Fibroblast of peridontal ligament (primary cell): ENCODE data around the gene ACOXL.
"Not testable (repeated sequence)": the region's sequence is repeated elsewhere in the genome, so short reads cannot be mapped to it uniquely, and the experiment has no call there.

ENCODE experiments used
- DNase-seq: peaks from one replicate; pipeline ENCODE4 v3.0.0-alpha.2; 2010; ENCODE audit errors: extremely low read depth

The ACOXL gene

DNA sequence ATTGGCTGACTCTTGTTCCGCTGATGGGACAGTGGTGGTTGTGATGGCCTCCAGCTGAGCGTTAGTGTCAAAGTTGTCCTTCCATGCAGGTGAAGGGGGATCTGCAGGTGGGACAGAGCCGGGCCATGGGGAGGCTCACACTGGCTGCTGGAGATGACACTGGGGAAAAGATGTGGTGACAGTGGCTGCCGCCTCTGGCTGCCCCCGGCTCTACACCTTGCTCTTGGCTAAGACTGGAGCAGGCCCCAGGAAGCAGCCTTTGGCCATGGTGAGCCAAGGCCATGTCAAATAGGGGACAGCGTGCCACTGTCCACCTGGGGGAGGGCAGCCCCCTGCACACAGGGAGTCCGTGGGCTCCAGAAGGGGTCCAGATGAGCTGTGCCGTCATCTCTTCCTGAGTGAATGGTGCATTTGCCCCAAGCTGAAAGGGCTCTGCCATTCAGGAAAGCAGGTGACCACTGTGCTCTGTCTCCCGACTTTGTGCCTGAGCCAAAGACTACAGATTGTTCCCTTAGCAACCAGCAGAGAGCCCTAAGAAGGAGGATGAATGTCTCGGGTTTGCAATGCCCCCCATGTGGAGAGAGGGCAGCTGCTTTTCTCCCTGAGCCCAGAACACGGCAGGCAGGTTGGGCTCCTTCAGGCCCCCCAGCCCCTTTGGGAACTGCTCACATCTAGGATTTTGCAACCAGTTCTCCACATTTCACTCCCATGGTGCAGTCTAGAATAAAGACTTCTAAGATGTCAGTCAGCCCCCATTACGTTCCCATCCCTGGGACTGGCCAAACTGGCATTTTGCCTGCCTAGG lies 309.2 kb downstream of the ACOXL start:
- DNase-seq, result no peak

DNA sequence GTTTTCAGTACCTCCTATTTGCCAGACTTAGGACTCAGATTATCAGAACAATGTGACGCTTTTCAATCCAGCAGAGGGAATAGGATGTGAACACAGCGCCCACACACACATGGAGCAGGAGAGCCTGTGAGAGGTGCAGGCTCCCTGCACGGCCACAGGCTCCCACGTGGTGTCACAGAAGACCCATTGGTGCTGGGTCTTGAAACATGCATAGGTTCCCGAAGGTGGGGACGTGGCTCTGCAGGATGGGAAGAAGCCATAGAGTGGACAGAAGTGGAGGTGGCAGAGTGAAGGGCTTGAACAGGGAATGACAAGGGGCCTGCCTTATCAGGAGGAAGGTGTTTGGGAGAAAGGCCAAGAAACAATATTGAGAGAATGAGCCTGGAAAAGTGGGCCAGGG lies 309.9 kb downstream of the ACOXL start:
- DNase-seq, result no peak

DNA sequence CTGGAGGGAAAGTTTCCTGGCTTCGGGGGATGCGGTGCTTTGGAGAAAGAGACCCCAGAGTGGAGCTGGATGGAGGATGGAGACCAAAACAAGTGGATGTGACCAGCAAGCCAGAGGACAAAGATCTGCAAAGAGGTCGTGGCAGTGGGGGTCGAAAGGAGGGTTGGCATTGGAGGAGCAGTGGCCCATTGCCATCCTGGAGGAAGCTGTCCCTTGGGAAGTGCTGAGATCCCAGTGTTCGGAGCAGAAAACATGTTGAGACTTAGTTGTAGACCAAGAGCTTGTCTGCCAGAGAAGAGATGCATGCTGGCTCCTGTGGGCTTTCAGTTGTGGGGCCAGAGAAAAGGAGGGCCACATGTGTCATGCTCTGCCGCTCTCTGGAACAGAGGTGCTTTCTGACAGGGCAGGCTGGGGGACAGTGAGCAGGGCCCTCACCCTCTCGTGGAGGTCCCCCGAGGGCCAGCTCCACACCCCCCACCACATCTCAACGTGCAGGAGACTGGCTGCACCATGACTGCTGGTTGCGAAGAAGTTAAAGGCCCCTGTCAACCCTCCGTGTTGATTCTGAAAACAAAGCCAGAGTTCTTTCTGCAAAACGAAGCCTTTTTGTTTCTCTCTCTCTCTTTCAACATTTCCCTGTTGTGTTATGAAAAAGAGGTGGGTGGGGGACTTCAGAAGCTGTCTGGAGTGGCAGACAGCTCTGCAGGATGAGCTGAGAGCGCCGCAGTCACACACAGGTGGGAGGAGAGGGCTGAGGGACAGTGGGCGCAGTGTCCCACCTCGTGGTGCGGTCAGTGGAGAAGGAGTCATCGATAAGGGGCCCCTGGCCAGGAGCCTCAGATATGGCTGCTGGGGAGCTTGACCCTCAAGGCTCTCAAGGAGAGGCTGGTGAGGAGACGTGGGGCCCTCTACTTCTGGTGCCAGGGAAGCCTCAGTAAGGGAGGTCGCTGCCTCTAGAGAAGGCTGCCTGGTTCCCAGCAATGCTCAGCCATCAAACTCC lies 310.7 kb downstream of the ACOXL start:
- no peak for DNase-seq

DNA sequence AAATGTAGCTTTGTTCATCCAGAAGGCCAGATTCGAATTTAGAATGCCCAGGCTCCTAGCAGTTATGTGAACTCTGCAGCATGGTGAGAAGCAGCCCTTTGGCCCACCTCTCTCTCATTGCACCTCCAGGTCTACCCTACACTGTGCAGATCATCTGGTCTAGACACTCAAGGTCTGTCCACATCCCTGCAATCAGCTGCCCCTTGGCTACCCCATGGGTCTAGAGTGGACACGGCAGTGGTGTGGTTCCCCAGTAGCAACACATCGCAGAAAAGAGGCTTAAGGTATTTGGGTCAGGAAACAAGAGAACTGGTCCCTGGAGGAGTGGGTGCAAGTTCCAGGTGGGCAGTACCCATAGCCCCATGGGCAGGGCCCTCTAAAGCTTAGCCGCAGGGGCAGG lies 311.7 kb downstream of the ACOXL start:
- DNase-seq, result no peak

DNA sequence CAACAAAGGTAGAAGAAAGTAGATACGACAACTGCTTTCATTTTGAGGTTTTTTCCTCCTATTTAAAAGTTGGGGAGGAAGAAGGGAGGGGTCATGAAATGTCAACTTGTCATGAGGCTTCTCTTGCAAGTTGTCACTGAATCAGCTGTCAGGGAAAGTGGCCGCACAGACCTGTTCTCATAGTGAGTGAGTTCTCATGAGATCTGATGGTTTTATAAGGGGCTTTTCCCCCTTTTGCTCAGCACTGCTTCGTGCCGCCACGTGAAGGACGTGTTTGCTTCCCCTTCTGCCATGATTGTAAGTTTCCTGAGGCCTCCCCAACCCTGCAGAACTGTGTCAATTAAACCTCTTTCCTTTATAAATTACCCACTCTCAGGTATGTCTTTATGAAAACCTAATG lies 312.9 kb downstream of the ACOXL start:
- DNase-seq, result not testable (repeated sequence)

DNA sequence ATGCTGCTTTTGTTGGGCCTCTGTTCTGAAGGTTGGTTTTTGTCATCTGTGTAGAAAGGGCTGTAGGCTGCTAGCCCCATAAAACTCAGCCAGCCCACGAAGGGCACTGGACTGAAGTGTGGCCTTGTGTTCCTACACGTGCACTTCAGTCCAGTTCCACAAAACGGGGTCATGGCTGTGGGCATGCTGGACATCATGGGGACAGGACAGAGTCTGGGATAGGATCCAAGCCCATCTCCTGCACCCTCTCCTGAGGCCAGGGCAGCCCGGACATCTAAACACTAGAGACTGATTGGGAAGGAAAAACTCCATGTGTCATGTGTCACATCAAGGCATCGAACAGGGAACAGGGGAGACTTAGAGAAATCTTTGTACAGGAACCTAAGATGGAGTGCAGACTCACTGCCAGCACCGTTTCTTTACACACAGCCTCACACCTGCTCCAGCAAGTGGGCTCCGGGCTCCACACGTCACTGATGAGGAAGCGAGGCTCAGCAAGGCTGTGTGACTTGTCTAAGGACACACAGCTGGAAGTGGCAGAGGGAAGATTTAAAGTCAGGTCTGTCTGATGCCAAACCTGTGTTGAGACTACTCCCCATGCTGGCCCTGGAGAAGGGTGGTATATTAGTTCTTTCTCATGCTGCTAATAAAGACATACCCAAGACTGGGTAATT lies 313.5 kb downstream of the ACOXL start:
- DNase-seq, result no peak

DNA sequence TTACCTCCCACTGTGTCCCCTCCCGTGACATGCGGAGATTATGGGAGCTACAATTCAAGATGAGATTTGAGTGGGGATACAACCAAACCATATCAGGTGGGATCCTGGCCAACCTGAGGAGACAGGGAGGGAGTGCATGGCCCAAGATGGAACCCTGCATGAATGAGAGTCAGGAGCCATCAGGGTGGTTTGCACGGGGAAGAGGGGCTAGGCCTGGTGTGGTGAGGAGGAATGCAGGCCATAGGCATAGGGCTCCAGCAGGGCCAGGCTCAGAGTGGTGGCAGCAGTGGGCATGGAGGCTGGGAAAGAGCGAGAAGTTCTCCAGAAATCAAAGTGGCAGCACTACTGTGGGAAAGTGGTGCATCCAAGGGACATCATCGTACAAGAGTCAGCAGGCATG lies 314.3 kb downstream of the ACOXL start:
- no peak for DNase-seq

DNA sequence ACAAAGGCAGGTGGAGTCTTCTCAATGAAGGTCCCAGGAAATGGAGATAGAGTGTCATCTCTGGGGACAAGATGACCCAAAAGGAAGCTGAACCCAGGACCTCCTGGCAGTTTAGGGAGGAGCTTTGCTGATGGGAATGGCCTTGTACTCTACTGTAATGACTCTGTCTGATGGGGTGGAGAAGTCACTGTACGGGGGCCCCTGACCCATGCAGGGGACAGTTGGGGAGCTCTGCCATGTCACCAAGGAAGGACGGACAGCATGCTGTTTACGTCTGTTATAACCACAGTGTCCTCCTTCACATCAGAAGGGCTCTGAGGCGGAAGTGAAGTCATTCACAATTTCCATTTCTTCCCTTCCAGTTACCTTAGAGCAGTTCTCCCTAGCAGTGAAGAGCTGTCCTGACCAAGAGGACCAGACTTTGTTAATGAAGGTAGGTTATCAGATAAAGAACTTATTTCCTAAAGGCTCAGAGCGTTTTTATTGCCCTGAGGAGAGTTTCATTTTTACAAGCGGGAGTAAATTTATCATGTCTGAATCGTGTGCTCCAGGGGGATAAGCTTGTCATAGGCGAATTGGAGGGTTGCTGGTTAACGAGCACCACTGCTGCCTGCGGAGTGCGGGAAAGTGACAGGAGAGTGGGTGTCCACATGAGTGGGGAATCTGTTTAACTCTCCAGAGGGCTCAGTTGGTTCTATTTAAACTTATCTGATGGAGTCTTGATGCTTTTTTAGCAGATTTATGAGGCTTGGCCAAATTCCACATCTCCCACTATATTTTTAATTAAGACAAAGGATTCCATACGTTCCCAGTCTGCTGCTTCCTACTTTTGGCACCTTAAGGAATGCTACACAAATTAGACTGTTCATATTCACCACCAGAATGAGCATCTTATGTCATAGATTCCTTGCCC lies 316.7 kb downstream of the ACOXL start:
- DNase-seq, result no peak

DNA sequence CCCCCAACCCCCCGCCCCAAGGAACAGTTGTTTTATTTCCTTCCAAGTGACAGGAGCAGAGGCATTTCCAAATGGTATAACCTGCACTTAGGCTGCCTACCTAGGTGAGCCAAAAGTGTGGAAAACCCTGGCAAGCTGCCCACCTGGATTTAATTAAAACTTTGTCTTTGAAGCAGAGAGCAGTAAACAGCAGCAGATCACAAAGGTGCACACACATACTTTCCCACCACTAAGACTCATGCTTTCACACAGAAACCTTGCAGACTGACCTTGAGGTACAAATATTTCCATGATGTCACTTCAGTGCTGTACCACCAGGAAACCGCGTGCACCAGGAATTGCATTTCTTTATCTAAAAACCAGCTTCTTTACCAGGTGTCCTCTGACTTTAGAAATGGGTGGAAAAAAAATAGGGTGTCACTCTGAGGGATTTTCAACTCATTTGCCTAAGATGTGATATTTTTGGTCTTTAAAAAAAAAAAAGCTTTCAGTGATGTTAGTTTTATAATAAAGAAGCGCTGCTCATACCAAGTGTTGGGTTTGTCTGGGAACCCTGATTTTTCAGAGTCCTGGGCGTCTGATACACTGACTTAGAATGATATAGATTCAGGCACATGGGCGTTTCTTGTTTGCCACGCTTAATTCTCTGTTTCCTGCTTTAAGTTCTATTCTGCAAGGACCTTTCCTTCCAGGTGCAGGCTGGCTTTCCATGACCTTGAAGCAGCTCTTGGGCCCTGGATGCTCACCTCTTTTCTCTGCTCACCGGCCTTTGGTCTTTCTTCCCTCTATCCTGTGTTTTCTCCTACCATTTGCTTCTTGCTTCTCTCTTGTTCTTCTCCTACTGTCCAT lies 317.6 kb downstream of the ACOXL start:
- DNase-seq, result no peak

DNA sequence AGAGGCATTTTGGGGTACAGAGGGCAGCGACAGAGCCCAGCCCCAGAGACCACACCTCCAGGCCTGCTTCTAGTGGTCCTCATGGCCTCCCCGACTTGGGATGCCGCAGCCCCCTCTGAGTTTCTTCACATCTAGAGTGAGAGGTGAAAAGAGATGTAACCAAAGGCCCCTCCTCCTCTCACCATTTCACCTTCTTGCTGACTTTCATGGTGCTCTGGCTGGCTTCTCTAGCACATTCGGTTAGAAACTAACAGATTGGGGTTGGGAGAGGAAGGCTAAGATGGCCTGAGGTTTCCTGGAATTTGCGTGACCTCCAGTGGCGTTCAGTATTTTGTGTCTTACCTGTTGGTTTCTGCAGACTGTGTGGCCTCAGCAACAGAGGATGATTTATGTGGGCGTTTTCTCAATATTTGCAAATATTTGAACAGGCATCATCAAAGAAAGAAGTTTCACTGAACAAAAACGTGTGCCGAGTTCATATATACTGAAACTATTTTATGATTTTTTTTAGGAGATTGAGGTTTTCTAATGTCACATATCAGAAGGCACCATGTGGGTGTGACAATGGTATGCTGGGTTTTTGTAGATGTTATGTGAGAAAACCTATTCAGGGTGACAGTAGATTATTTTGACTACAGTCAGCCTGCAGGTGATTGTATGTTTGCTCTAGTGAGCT lies 318.5 kb downstream of the ACOXL start:
- no peak for DNase-seq

DNA sequence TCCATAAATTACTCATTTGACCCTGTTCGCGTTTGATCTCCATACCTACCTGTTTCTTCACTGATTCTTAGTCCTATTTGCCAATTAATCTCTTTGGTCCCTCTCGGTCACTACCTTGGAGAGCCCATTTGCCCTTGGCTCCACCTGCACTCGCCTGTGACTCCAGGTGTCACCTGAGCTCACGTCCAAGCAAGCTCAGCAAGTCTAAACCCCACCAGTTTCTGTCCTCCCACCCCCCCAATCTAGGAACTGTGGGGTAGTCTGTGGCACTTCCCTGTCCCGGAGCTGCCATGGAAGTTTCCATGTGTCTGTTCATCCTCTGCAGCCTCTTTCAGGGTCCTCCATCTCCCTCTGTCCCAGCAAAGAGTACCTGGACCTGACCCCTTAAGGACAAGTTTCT lies 320.2 kb downstream of the ACOXL start:
- no peak for DNase-seq

DNA sequence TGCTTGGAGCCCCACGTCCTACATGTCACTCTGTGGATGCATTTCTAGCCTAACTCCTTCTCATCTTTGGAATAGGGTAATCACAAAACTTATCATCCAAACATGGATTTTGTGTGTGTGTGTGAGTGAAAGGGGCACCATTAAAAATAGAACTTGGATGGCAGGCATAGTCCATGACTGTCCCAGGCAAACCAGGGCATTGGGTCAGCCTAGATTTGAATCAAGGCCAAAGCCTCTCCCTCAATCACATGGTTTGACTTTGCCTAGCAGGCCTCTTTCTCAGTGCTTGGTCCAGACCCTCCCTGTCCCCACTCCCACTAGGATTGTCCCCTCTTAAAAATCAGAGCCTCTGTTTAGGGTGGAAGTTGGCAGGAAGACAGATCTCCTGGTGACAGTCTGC lies 320.9 kb downstream of the ACOXL start:
- DNase-seq, result no peak

DNA sequence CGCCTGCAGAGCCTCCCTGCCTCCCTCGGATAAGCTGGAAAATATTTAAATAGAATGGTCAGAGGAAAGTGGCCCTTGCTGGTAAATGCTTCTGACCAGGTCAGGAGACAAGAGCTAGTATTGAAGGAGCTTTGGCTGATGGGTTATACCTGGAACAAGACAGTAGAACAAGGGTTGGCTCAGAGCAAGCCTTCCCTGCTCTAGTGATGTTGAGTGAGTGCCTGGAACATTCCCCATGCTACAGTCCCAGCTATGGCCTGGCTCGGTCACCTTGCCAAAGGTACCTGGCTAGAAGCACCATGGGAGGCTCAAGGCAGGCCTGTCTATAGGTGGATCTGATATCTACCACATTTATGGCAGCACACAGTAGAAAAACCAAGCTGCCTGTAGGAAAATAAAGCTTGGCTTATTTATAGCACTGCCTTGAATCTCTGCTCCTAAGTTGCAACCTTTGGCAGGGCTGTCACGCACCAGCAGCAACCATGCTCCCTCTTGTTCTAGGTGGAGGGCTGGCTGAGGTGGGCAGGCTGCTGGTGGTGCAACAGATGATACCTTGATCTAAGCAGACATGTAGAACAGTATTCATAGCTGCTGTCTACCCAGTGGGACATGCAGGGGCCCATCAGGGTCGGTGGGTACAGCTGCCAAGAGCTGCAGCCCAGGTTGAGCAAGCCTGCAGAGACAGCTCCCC lies 321.6 kb downstream of the ACOXL start:
- no peak for DNase-seq

DNA sequence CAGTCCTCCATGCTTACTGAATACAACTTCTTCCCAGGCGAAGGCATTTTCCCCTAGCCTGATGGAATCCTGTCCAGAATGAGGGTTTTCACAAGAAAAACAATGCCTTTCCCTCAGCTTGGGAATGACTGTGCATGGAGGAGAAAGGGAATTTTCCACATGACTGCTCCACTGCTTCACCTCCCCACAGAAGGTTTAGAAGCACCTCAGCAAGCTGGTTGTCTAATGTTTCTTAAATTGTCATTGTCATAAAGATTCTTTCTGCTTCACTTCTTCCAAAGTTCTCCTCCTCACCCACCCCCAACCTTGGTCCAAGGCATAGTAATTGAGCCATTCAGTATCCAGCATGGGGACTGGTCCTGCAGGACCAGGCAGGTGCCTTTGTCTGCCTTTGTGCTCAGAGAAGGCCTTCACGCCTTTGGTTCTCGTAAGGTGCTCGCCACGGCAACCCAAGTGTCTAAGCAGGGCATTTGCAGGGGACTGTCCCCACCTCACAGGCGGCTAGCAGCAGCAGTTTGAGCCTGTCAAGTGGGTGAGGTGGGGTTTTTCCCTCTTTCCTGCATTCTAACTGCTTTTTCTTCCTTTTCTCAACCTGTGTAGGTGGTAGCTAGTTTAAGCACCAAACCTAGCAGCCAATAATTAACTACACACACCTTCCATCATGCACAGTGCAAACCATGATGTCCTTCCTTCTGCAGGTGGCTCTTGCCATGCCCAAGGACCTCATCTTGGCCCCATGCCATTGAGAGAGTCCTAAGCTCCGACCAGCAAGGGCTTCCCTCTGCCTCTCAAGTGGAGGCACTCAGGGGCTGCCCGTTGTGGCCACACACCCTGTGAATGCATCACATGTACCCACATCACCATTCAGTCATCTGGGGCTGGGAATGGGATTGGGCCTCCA lies 322.7 kb downstream of the ACOXL start:
- DNase-seq, result no peak

DNA sequence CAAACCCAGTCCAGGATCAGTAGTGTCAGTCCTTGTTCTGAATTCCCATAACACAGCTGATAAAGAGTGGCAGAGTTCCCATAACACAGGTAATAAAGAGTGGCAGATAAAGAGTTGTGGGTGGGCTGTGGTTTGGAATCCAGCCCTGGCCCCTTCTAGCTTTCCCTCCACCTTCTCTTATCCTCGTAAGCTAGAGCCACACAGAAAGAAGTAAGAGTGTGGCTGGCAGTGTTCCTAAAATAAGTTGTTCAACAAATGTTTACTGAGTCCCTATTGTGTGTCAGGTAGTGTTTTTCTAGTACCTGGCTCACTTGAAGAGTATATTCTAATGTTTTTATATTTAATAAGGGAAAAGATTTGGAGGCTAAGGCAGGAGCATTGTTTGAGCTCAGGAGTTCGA lies 323.4 kb downstream of the ACOXL start:
- no peak for DNase-seq

DNA sequence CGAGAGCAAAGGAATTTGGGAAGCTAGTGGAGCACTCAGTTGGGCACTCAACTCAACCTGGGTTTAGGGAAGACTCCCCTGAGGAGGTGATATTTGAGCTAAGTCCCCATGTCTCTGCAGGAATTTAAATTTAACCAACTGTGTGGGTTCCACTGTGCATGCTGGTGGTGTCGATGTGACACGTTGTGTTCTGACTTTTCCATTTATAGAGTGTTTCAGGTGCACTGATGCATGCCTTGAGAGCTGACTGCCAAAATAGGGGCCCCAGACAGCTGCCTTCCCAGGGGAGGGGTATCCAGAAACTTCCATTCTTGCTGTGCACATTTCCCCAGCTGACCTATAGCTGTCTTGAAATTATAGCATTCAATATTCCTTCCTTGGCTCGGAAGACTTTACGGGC lies 324.7 kb downstream of the ACOXL start:
- no peak for DNase-seq

DNA sequence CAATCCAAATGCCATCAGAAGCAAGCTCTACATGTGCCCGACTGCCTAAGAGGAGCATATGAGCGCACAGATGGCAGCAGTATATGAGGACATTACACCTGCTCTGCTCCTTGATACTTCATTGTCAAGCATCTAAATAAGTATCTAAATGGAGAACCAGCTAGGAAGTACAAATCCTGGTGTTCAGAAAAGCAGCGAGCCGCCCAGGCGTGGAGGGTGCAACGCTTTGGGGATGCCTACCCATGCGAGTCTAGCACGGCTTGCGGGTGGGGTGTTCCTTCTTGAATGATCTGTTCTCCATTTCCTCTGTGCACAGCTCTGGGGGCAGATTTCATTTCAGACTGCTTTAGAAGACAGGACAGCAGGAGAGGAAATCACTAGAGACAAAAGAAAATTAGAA lies 325.3 kb downstream of the ACOXL start:
- DNase-seq, result no peak

DNA sequence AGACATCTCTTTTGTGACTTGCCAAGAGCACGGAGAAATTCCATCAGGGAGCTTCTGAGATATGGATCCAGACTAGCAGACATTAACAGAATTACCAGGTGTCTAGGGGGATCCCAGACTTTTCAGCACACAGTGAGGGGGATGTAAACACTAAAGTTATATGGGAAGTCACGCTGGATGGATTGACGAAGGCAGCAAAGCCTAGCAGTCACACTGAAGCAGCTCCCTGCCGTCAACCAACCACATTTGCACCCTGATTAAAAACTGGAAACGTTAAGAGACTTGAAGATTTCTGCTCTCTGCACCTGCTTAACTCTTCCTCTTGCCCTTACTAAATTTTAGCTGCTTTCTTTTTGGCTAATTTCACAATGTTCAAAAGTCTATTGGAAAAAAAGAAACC lies 325.9 kb downstream of the ACOXL start:
- no peak for DNase-seq
